Measurements from ENCODE around the gene HECTD2. TPM values are rescaled to one million over a fixed set of nuclear protein-coding genes. Genes with fewer than 3 reads are reported as not detected.
"Not testable (repeated sequence)": the region's sequence is repeated elsewhere in the genome, so short reads cannot be mapped to it uniquely, and the experiment has no call there.

The HECTD2 gene
- total RNA-seq, 1 donor from 2014 or later = 6.0 TPM

DNA sequence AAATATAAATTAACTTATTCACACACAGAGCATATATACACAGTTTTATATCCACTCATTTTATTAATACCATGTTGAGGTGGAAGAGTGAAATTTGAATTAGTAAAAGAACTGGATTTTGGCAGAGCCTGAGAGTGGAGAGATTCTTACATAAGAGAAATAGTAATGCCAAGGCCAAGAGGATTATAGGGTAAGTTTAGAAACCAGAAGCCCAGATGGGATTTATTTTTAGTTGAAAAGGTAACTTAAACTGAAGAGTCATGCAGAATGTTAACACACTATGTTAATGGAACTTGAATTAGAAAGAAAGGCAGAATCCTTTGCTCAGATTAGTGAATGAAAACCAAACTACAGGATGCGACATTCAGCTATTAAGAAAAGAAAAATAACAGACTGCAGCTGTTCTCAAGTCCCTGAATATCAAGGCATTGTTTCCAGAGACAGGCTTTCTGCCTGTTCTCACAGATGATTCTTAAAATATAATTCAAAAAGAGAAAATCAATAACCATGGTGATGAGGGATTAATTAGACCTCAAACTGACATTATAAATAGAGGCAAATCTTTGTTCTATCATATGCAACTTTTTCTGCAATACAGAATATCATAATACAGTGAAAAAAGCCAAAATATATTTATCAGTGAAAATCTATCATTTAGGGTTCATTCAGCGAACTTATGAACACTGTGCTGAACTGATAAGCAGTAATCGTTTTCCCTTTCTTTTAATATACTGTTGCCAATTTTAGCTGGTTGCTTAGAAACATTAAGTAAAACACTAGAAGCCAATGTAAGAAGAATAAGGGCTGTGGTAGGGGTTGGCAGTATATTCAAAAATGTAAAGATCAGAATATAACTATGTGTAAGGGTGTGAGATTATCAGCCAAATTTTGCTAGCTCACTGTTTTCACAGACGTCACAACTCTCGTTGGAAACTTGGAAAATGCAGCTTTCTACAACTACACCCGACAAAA is 34.4 kb downstream of the HECTD2 start:
- H3K36me3 ChIP-seq = peaks cover 8% of the 10 kb centered on the region
- no peak for DNase-seq
- peaks cover 5% of the 10 kb centered on the region for H3K9me3 ChIP-seq (replicated peaks)
- no peak overlapping the region for H3K27ac ChIP-seq (replicated peaks)
- TF ChIP-seq, protein P1, sequence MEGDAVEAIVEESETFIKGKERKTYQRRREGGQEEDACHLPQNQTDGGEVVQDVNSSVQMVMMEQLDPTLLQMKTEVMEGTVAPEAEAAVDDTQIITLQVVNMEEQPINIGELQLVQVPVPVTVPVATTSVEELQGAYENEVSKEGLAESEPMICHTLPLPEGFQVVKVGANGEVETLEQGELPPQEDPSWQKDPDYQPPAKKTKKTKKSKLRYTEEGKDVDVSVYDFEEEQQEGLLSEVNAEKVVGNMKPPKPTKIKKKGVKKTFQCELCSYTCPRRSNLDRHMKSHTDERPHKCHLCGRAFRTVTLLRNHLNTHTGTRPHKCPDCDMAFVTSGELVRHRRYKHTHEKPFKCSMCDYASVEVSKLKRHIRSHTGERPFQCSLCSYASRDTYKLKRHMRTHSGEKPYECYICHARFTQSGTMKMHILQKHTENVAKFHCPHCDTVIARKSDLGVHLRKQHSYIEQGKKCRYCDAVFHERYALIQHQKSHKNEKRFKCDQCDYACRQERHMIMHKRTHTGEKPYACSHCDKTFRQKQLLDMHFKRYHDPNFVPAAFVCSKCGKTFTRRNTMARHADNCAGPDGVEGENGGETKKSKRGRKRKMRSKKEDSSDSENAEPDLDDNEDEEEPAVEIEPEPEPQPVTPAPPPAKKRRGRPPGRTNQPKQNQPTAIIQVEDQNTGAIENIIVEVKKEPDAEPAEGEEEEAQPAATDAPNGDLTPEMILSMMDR (IDR thresholded peaks at IDR 0.05; ENCODE audit: borderline replicate concordance) = no peak
- no peak overlapping the region for H3K4me3 ChIP-seq
- intact Hi-C loops (cut with micrococcal nuclease) = no loop called here
- H3K4me1 ChIP-seq = peaks cover 13% of the 10 kb centered on the region
- no peaks in the 10 kb centered on the region for H3K27me3 ChIP-seq (ENCODE audit: low read depth)

GRCh38 chr10:91452063-91452462 is 41.9 kb downstream of the HECTD2 start:
- Histone ChIP-seq H3K4me1 (no peaks in the 10 kb centered on the region), H3K27me3 (ENCODE audit: low read depth) (no peaks in the 10 kb centered on the region), H3K36me3 (no peaks in the 10 kb centered on the region), H3K27ac (replicated peaks) (no peak overlapping the region), H3K4me3 (no peak overlapping the region), H3K9me3 (replicated peaks) (peaks cover 62% of the 10 kb centered on the region)
- intact Hi-C loops (cut with micrococcal nuclease) = no loop called here
- TF ChIP-seq, protein P1 (IDR thresholded peaks at IDR 0.05; ENCODE audit: borderline replicate concordance) = no peak
- no peak for DNase-seq

GRCh38 chr10:91453535-91453934 is 43.4 kb downstream of the HECTD2 start:
- Histone ChIP-seq H3K27ac (replicated peaks) (no peak overlapping the region), H3K4me1 (no peaks in the 10 kb centered on the region), H3K27me3 (ENCODE audit: low read depth) (no peaks in the 10 kb centered on the region), H3K9me3 (replicated peaks) (peaks cover 62% of the 10 kb centered on the region), H3K36me3 (no peaks in the 10 kb centered on the region), H3K4me3 (no peak overlapping the region)
- DNase-seq = no peak
- TF ChIP-seq, protein P1 (IDR thresholded peaks at IDR 0.05; ENCODE audit: borderline replicate concordance) = no peak
- intact Hi-C loops (cut with micrococcal nuclease) = no loop called here

DNA sequence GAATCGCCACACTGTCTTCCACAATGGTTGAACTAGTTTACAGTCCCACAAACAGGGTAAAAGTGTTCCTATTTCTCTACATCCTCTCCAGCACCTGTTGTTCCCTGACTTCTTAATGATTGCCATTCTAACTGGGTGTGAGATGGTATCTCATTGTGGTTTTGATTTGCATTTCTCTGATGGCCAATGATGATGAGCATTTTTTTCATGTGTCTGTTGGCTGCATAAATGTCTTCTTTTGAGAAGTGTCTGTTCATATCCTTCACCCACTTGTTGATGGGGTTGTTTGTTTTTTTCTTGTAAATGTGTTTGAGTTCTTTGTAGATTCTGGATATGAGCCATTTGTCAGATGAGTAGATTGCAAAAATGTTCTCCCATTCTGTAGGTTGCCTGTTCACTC is 45.0 kb downstream of the HECTD2 start:
- H3K27me3 ChIP-seq (ENCODE audit: low read depth); H3K27ac ChIP-seq (replicated peaks); intact Hi-C loops (cut with micrococcal nuclease); H3K4me3 ChIP-seq; H3K4me1 ChIP-seq; DNase-seq; H3K36me3 ChIP-seq: not testable (repeated sequence)
- peaks cover 52% of the 10 kb centered on the region for H3K9me3 ChIP-seq (replicated peaks)

DNA sequence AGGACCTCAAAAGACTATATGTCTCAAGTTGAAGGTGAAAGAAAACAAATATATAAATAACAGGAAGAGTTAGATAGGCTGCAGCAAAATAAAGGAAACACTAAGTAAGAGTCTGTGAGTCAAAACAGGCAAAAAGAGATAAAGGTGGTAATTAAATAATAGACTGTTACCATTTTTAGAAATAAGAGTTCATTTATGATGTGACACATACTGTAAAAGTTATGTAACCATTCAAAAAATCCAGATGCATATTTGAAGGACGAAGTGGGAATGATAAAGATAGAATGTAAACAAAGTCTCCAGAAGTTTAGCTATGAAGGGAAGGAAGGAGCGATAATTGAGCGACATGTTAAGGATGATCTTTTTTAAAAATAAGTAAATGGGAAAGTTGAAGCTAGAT is 50.5 kb downstream of the HECTD2 start:
- no peaks in the 10 kb centered on the region for H3K27me3 ChIP-seq (ENCODE audit: low read depth)
- H3K4me3 ChIP-seq = no peak overlapping the region
- no peak overlapping the region for H3K27ac ChIP-seq (replicated peaks)
- H3K4me1 ChIP-seq = no peaks in the 10 kb centered on the region
- peaks cover 56% of the 10 kb centered on the region for H3K36me3 ChIP-seq
- TF ChIP-seq, protein P1 (IDR thresholded peaks at IDR 0.05; ENCODE audit: borderline replicate concordance) = no peak
- DNase-seq = no peak
- H3K9me3 ChIP-seq (replicated peaks) = peaks cover 13% of the 10 kb centered on the region
- intact Hi-C loops (cut with micrococcal nuclease) = no loop called here

DNA sequence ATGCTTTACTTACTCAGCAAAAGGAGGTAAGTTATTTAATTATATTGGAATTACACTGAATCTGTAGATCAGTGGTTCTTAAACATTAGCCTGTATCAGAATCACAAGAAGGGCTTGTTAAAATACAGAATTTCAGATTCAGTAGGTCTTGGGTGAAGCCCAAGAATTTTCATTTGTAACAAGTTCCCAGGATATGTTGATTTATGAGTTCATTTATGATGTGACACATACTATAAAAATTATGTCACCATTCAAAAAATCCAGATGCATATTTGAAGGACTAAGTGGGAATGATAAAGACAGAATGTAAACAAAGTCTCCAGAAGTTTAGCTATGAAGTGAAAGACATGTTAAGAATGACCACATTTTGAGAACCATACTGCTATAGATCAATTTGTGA is 52.3 kb downstream of the HECTD2 start:
- peaks cover 69% of the 10 kb centered on the region for H3K36me3 ChIP-seq
- peaks cover 13% of the 10 kb centered on the region for H3K9me3 ChIP-seq (replicated peaks)
- no peak overlapping the region for H3K27ac ChIP-seq (replicated peaks)
- H3K27me3 ChIP-seq (ENCODE audit: low read depth) = no peaks in the 10 kb centered on the region
- intact Hi-C loops (cut with micrococcal nuclease) = no loop called here
- TF ChIP-seq, protein P1 (IDR thresholded peaks at IDR 0.05; ENCODE audit: borderline replicate concordance) = no peak
- DNase-seq = no peak
- H3K4me1 ChIP-seq = no peaks in the 10 kb centered on the region
- H3K4me3 ChIP-seq = no peak overlapping the region
